ENCODE results near the gene RAD23A. TPM values are rescaled to one million over a fixed set of nuclear protein-coding genes. Genes with fewer than 3 reads are reported as not detected.

RAD23A gene
- total RNA-seq, 1 donor from 2014 or later, result 129 TPM

DNA sequence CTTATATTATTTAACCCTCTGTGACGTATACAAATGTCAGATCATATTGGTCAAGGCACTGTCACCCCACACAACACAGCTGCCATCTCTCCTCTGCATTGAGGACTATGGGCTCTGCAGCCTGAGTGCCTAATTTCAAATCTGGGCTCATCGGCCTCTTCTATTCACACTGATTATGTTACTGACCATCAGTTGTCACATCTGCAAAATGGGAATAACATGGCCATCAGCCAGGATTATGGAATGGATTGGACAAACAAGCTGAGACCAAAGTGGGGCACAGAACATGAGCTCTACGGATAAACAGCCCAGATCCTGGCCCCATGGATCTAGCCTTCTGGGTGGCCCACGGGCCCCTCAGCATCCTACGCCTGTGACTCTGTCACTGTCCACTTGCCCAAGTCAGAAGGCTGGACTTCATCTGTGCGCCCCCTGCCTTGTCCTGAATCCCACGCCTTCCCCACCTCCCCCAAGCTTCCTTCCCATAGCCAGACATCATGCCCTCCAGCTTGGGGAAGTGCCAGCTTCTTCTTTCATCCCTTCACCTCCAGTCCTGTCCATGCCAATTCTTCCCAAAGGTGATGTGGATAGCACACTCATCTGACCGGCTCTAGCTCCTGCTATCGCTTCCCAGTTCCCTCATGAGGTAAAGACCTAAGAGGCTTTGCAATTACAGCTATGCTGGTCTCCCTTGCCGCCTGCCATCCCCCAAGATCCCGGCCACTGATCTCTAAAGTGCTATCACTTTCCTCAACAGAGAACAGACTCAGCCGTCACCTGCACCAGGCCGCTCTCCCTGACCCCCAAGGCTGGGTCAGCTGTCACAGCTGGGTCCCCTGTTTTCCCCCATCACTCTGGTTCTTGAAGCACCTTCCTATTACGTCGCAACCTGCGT, 13.0 kb upstream of the RAD23A start:
- TF ChIP-seq, protein P1, sequence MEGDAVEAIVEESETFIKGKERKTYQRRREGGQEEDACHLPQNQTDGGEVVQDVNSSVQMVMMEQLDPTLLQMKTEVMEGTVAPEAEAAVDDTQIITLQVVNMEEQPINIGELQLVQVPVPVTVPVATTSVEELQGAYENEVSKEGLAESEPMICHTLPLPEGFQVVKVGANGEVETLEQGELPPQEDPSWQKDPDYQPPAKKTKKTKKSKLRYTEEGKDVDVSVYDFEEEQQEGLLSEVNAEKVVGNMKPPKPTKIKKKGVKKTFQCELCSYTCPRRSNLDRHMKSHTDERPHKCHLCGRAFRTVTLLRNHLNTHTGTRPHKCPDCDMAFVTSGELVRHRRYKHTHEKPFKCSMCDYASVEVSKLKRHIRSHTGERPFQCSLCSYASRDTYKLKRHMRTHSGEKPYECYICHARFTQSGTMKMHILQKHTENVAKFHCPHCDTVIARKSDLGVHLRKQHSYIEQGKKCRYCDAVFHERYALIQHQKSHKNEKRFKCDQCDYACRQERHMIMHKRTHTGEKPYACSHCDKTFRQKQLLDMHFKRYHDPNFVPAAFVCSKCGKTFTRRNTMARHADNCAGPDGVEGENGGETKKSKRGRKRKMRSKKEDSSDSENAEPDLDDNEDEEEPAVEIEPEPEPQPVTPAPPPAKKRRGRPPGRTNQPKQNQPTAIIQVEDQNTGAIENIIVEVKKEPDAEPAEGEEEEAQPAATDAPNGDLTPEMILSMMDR (conservative IDR thresholded peaks at IDR 0.05; ENCODE audit: low read depth, low read length), result no peak
- H3K4me3 ChIP-seq (ENCODE audit: low read depth, low read length), result peak overlapping the region; percentile 98
- DNase-seq (ENCODE audit: low read depth), result no peak

DNA sequence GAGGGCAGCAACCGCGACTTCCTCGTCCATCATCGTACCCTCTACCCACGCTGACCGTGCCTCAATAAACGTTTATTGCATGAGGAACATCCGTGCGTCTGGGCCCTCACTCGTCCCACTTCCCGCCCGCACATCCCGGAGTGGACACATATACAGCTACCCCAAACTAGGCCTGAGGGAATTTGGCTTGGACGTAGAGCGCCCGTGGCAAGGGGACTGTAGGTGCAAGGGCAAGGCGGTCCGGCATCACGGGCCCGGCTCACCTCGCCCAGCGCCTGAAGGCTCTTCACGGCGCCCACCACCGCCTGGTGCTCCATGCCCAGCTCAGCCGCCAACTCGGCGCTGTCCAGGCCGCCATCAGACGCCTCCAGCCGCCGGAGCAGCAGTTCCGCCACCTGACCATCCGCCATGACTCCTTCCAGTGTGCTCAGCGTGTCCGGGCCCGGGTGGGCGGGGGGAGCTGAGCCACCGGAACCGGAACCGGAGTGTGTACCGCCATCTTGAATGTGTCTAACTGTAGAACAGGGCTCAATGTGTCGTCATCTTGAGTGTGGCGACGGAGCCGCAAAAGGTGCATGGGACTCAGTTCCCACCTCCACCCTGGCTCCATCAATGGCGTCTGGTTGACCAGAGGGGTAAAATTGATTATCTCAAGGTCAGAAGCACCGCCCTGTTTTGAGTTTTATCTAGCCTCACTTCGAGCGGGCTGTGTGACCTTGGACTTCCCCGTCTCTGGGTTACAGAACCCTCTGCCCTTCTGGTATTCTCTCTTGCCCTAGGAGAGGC, 12.2 kb upstream of the RAD23A start, which contains the start of gene FARSA:
FARSA (minus strand) TSS at position 425 of the 786 bp plus-strand sequence; CDS start at position 410, 15 bp downstream.
- peak within 1 kb of the TSS; percentile 98 for H3K4me3 ChIP-seq (ENCODE audit: low read depth, low read length)
- TF ChIP-seq, protein P1 (conservative IDR thresholded peaks at IDR 0.05; ENCODE audit: low read depth, low read length), result no peak
- no peak for DNase-seq (ENCODE audit: low read depth)

DNA sequence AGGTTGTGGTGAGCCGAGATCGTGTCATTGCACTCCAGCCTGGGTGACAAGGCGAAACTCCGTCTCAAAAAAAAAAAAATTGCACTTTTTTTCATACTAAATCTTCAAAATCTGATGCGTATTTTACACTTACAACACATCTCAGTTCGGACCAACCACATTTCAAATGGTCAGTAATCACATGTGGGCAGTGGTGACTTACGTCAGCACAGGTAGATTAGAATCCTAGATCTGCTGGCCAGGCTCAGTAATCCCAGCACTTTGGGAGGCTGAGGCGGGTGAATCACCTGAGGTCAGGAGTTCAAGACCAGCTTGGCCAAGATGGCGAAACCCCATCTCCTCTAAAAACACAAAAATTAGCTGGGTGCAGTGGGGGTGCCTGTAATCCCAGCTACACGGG, 10.6 kb upstream of the RAD23A start:
- no peak for DNase-seq (ENCODE audit: low read depth)
- TF ChIP-seq, protein P1 (conservative IDR thresholded peaks at IDR 0.05; ENCODE audit: low read depth, low read length), result no peak
- no peak overlapping the region for H3K4me3 ChIP-seq (ENCODE audit: low read depth, low read length)

DNA sequence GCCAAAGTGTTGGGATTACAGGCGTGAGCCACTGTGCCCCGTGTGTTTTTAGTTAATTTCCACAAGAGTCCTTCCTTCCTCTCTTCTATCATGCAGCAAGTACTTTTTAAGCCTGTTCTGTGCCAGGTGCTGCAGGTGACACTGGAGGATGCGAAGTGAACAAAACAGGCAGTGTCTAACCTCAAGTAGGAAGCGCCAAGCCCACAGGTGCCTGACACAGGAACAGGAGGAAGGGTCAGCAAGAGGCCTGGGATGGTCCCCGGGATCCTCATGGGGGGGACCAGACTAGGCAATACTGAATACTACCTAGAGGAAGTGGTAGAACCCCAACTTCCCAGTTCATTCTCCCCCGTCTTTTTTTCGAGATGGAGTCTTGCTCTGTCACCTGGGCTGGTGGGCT, 9.1 kb upstream of the RAD23A start:
- TF ChIP-seq, protein P1 (conservative IDR thresholded peaks at IDR 0.05; ENCODE audit: low read depth, low read length), result no peak
- no peak overlapping the region for H3K4me3 ChIP-seq (ENCODE audit: low read depth, low read length)

DNA sequence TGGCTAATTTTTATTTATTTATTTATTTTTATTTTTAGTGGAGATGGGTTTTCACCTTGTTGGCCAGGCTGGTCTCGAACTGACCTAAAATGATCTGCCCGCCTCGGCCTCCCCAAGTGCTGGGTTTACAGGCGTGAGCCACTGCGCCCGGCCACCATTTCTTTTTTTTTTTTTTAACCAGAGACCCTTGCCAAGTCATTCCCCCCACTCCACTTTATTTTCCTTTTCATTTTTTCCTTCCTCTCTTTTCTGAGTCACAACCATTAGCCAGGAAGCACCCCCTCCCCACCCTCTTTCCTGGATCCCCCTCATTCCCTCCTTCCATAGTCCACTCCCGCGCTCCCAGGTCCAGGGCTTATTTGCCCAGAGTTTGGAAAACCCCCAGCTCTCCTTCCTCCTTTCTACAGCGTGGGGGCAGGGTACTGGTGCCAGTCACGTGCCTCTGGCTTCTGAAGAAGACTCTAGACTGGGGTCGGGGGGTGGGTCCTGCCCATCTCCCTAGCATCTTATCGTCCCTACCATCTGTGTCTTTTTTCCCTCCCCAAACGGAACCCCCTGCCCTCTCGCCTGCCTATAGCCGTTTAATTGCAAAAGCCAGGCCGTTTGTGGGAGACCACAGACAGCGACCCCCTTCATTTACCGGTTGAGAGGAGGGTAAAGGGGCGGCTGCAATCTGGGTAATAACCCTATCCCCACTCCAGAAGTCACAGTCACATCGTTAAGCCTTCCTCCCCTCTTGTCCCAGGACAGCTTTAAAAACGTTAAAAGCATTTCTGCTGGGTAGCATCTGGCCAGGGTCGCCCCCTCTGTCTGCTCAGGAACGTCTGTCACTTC, 8.4 kb upstream of the RAD23A start:
- DNase-seq (ENCODE audit: low read depth), result no peak

More for the DNA sequence above, 9.1 kb upstream of the RAD23A start:
- no peak for DNase-seq (ENCODE audit: low read depth)

More for the DNA sequence above, 8.4 kb upstream of the RAD23A start:
- H3K4me3 ChIP-seq (ENCODE audit: low read depth, low read length), result peak overlapping the region; percentile 79
- TF ChIP-seq, protein P1 (conservative IDR thresholded peaks at IDR 0.05; ENCODE audit: low read depth, low read length), result no peak
